Measurements from ENCODE around the gene TRAPPC3.

GRCh38 chr1:36153476-36153875 is 4.2 kb upstream of the TRAPPC3 start:
- TF ChIP-seq CTCF (IDR thresholded peaks at IDR 0.05 in 8 of 11, conservative IDR thresholded peaks at IDR 0.05 in 3 of 11) = no peak
- TF ChIP-seq POLR2A (IDR thresholded peaks at IDR 0.05) = no peak
